NCI-H1436 treated with DMSO at 0.1 percent for 48 hours (cell line): ENCODE measurements around the gene PODNL1.
"Not testable (repeated sequence)": the region's sequence is repeated elsewhere in the genome, so short reads cannot be mapped to it uniquely, and the experiment has no call there.

Experiments used
- DNase-seq: peaks from one replicate; lab custom pipeline; 2025; lab: John Stamatoyannopoulos, UW

Gene PODNL1

GRCh38 chr19:13938301-13939064, at the start of gene PODNL1:
TSS of gene PODNL1 (minus strand) at chr19:13938417. CDS start at chr19:13938181, 236 bp downstream.
- no peak for DNase-seq

GRCh38 chr19:13987101-13987890, 49.1 kb upstream of the PODNL1 start:
- no peak for DNase-seq

GRCh38 chr19:13986348-13986904, 48.2 kb upstream of the PODNL1 start:
- peak; percentile 31 for DNase-seq

DNA sequence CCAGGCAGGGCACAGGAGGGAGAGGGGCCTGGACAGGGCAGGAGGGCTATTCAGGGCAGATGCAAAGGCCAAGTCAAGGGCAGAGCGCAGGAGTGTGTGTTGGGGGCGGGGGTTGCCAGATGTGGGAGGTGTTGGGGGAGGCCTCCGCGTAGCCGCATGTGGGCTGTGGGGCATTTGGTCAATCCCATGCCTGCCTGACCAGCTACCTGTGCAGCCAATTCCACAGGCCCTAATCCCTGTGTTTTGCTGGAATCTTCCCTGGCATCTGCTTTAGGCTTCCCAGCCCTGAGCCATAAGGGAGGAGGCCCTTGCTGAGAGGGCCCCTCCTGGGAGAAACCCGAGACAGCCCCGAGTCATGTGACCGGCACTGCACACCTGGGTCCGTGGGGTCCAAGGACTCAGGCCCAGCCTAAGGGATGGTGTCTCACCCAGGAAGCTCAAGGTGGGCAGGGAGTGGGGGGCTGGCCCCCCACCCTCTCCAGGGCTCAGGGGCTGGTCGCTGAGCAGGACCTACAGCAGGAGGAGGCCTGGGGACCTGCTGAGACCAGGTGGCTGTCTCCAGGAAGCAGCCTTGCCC, 47.6 kb upstream of the PODNL1 start:
- DNase-seq, result peak; percentile 27

GRCh38 chr19:13984875-13985741, 46.9 kb upstream of the PODNL1 start:
- DNase-seq, result no peak

DNA sequence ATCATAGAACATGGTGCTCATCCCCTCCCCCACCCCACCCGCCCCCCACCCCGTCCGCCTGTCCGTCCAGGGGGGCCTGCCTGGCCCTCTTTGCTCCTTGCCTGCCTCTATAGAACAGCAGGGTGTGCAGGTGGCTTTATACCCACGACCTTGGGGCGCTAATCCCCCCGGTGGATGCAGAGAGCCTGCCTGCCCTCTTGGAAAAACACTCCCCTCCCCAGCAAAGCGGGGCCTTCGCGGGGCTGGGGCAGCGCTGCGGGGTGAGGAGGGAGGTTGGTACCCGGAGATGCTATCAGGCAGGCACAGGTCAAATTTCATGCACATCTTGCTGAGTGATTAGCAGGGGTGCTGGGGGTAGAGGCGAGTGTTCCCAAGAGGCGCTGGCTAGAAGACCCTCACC, 46.0 kb upstream of the PODNL1 start:
- no peak for DNase-seq

GRCh38 chr19:13983213-13983889, 45.1 kb upstream of the PODNL1 start:
- no peak for DNase-seq

DNA sequence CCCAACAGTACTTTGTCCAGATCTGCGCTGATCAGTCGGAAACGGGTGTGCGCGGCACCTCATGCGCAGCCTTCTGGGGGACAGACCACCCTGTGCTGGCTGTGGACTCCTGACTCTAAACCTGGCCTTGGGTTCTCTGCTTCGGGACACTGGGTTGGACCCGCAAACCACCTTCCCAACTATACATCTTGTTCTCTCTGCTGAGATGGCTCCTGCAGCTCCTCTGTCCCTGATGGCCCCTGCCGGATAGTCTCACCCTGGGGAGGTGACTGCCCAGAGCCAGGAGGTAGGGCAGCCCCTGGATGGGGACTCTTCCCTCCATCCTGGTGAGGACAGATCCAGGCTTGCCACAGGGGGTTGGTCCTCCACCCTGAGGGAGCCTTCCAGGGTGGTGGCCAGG, 44.6 kb upstream of the PODNL1 start:
- no peak for DNase-seq

DNA sequence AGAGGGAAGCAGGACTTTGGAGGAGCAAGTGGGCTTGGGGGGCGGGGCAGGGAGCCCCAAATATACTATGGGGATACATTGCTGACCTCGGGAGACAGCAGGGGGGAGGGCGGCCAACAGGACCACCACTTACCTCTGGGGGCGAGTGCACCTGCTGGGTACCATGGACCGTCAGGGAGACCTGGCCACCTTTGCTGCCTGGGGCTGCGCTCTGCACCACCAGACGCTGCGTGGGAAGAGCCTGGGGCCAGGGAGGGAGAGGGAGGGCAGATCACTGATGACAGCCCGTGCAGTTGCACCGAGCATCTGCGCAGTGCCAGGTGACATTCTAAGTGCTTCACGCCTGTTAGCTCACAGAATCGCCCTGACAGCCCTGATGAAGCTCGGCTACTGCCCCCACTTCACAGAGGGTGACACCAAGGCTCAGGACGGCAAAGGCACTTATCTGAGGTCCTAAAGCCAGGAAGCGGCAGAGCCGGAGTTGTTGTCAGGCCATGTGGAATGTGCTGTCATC, 43.8 kb upstream of the PODNL1 start:
- DNase-seq, result no peak

DNA sequence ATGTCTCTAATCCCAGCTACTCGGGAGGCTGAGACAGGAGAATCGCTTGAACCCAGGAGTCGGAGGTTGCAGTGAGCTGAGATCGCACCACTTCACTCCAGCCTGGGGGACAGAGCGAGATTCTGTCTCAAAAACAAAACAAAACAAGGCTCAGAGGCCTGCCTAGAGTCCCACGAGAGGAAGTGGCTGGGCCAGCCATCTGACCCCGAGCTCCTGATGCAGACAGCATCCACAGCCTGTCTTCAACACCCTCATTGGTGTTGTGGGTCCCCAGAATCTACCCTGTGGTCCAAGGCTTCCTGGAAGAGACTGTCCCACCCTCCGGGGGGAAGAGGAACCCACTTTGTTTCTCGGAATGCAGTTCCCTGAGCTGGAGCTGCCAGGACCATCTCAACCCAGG, 43.2 kb upstream of the PODNL1 start:
- no peak for DNase-seq

- DNase-seq, result no peak
Measured at GRCh38 chr19:13981021-13981420, 42.8 kb upstream of the PODNL1 start.

- no peak for DNase-seq
Measured at GRCh38 chr19:13980340-13980739, 42.1 kb upstream of the PODNL1 start.

GRCh38 chr19:13979686-13980085, 41.5 kb upstream of the PODNL1 start:
- DNase-seq, result no peak

DNA sequence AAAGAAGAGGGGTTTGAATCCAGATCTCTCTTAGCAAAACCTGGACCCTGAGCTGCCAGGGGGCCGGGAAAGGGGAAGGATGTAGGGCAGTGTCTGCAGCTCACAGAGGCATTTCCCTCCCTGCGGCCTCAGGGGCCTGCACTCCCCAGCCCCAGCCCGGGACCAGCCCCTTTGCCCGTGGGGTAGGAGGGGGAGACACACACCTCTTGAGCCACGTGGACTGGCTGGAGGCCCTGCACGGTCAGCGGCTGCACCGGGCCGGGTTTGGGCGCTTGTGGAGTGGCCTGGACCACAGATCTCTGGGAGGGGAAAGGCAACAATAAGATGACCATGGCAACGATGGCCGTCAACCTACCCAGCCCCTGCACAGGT, 41.0 kb upstream of the PODNL1 start:
- DNase-seq, result no peak

DNA sequence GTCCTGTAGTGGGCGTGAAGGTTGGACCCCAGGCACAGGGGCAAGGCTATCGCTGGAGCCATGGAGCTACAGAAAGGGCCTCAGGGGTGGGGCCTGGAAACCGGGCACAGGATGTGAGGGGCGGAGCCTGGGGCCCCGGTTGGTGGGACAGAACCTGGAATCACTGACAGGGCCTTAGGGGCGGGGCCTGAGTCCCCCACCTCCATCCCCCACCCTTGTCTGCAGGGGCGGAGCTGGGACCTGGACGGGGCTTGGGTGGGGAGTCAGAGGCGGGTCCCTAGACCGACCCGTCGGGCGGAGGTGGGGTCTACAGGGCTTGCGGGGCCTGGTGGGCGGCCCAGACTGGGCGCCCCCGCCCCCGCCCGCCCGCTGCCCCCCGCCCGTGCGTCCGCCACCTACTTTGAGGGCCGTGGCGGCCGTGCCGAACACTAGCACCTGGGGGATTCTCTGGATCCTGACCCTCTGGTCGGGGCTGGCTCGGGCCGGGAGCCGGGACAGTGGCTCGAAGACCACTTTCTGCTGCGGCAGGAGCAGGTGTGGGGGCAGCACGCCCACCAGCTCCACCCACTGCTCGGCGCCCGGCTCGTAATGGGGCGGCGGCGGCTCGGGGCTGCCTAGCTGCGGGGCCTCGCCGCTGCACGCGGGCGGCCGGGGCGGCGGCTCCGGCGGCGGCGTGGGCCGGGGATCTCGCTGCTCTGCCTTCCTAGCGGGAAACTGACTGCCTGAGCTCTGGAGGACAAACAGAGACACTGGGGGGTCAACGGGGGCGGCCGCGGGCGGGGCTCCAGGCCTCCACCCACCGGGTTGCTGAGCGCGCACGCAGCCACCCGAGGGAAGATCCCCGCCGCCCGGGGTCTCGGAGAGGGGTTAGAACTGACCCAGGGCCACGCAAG, 40.4 kb upstream of the PODNL1 start:
- DNase-seq, result no peak

DNA sequence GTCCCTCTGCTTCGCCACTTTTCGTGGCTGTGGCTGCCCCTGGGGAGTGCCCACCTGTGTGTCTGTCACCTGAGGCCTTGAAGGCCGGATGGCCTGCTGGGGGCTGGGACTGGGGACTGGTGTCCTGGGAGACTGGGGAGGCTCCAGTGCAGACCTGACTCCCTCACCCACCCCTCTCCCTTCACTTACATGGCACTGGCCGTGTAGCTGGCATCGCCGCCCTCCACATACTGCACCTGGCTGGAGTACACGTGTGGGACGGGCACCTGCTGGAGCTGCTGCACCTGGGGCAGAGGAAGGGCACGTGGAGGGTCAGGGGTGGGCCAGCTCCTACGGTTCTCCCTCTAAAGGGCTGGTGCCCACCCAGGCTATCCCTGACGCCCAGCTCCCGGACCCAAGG, 39.6 kb upstream of the PODNL1 start:
- DNase-seq, result no peak

GRCh38 chr19:13976446-13976845, 38.2 kb upstream of the PODNL1 start:
- DNase-seq, result no peak

- no peak for DNase-seq
Measured at GRCh38 chr19:13975870-13976269, 37.7 kb upstream of the PODNL1 start.

DNA sequence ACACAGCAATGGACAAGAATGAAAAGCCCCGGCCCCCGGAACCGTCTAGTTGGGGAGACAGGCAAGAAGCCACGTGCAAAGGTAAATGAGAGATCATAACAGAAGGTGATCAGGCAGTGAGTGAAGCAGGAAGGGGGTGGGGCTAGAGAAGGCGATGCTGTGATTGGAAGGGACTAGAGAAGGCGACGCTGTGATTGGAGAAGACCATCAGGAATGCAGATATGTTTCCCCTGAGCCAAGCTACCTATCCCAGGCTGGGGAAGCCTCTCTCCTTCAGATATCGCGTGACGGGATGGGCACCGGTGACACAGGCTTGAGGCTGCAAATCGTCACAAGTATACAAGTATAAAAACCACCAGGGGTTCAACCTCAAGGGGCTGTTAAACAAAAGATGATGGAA, 35.9 kb upstream of the PODNL1 start:
- peak; percentile 92 for DNase-seq

GRCh38 chr19:13973479-13973878, 35.3 kb upstream of the PODNL1 start:
- not testable (repeated sequence) for DNase-seq
